HCT116 (cell line): ENCODE data around the gene HOXD10. TPM values are rescaled to one million over a fixed set of nuclear protein-coding genes. Genes with fewer than 3 reads are reported as not detected.

Source experiments
- ATAC-seq: fragments of 200-7000 bp; cut with Tn5 transposase; 2 replicates; pipeline ENCODE4 v1.9.1; 2020; ENCODE audit warnings: mild to moderate bottlenecking, moderate library complexity
- BruUV-seq: library from RNA; stranded (reverse); fragments of 400-500 nt; replicated peaks from 2 replicates; lab custom pipeline; 2021; lab: Mats Ljungman, UMichigan
- CTCF ChIA-PET: fragments of 300-600 bp; sonication (Branson Sonifier 250); formaldehyde crosslinking; loops from one replicate; lab custom pipeline; 2021; ENCODE audit warnings: antibody characterized with exemption; lab: Charles Lee
- POLR2A ChIA-PET: fragments of 300-600, 350-600 bp; sonication (Branson Sonifier 250); formaldehyde crosslinking; loops from one replicate; lab custom pipeline; 2021; ENCODE audit warnings: antibody characterized with exemption; lab: Charles Lee
- RAD21 ChIA-PET, 2 experiments: fragments of 300-600 bp; sonication (Branson Sonifier 250); formaldehyde crosslinking; loops; one replicate each; lab custom pipeline; 2023; ENCODE audit warnings: low total read pairs in 2 of 2; ENCODE audit not compliant: uncharacterized antibody in 2 of 2, unreplicated experiment in 2 of 2, low non-redundant PET in 1 of 2; lab: Charles Lee
- DNase-seq: peaks from one replicate; pipeline ENCODE4 v3.0.0-alpha.2; 2010; ENCODE audit warnings: low read depth, low spot score
- H2AFZ ChIP-seq: fragments of 200-600 bp; shearing (Covaris generic), sonication (generic); 2 replicates; pipeline ENCODE4 v1.6.1; 2017; ENCODE audit warnings: low read depth, mixed run types, mixed read lengths, antibody characterized with exemption, low read length; ENCODE audit not compliant: poor library complexity, severe bottlenecking
- H3K27ac ChIP-seq: 2 replicates; pipeline ENCODE4 v1.5.1; 2012; ENCODE audit warnings: low read depth, low read length
- H3K27me3 ChIP-seq: fragments of 200-600 bp; sonication (generic); 2 replicates; pipeline ENCODE4 v1.6.1; 2016; ENCODE audit warnings: mixed run types, low read length, mixed read lengths; ENCODE audit not compliant: insufficient read depth
- H3K36me3 ChIP-seq, 2 experiments: fragments of 200-500 bp in 1 of 2; fragments of 200-600 bp in 1 of 2; sonication (Bioruptor generic) in 1 of 2; sonication (generic) in 1 of 2; 2 replicates each; pipeline versions ENCODE4 v1.5.1 to v1.6.1; 2014 to 2016; ENCODE audit warnings: low read length in 2 of 2, inconsistent platforms in 1 of 2, mixed read lengths in 1 of 2, mixed run types in 1 of 2; ENCODE audit not compliant: insufficient read depth in 2 of 2, control insufficient read depth in 1 of 2
- H3K4me1 ChIP-seq, 2 experiments: fragments of 200-600 bp in 1 of 2; sonication (generic) in 1 of 2; 2 replicates each; pipeline versions ENCODE4 v1.5.1 to v1.6.1; 2012 to 2017; ENCODE audit warnings: low read length in 2 of 2, inconsistent platforms in 1 of 2, mild to moderate bottlenecking in 1 of 2, mixed read lengths in 1 of 2, mixed run types in 1 of 2, moderate library complexity in 1 of 2; ENCODE audit not compliant: insufficient read depth in 2 of 2, control insufficient read depth in 1 of 2
- H3K4me2 ChIP-seq: fragments of 200-600 bp; sonication (generic); 2 replicates; pipeline ENCODE4 v1.6.1; 2017; ENCODE audit warnings: mixed run types, low read length, mixed read lengths
- H3K4me3 ChIP-seq, 2 experiments: fragments of 200-600 bp in 1 of 2; sonication (generic) in 1 of 2; replicated peaks in 1 of 2; 2 replicates each; pipeline ENCODE4 v1.5.1; 2011 to 2016; ENCODE audit warnings: low read length in 2 of 2, control low read depth in 1 of 2, low read depth in 1 of 2, mild to moderate bottlenecking in 1 of 2, mixed read lengths in 1 of 2, mixed run types in 1 of 2
- H3K79me2 ChIP-seq: fragments of 200-600 bp; sonication (generic); 2 replicates; pipeline ENCODE4 v1.6.1; 2017; ENCODE audit warnings: mild to moderate bottlenecking, mixed run types, low read length, moderate library complexity, mixed read lengths; ENCODE audit not compliant: insufficient read depth
- H3K9ac ChIP-seq: fragments of 200-600 bp; sonication (generic); 2 replicates; pipeline ENCODE4 v1.6.1; 2016; ENCODE audit warnings: low read length, mixed read lengths
- H3K9me2 ChIP-seq: fragments of 200-600 bp; sonication (generic), shearing (Covaris generic); 2 replicates; pipeline ENCODE4 v1.6.1; 2017; ENCODE audit warnings: mixed run types, mild to moderate bottlenecking, moderate library complexity; ENCODE audit not compliant: insufficient read depth
- H3K9me3 ChIP-seq, 2 experiments: fragments of 200-500 bp in 1 of 2; fragments of 200-600 bp in 1 of 2; sonication (Bioruptor generic) in 1 of 2; sonication (generic) in 1 of 2; 2 replicates each; pipeline ENCODE4 v1.6.1; 2014 to 2017; ENCODE audit warnings: low read length in 2 of 2, mixed read lengths in 2 of 2, inconsistent platforms in 1 of 2, low read depth in 1 of 2, mild to moderate bottlenecking in 1 of 2, mixed run types in 1 of 2, moderate library complexity in 1 of 2; ENCODE audit not compliant: control insufficient read depth in 1 of 2, insufficient read depth in 1 of 2
- H4K20me1 ChIP-seq: fragments of 200-600 bp; sonication (generic), shearing (Covaris generic); 2 replicates; pipeline ENCODE4 v1.6.1; 2017; ENCODE audit warnings: mixed run types, mild to moderate bottlenecking, moderate library complexity; ENCODE audit not compliant: insufficient read depth
- CBX3 ChIP-seq: IDR thresholded peaks from 2 replicates; pipeline ENCODE4 v1.6.1; 2012; ENCODE audit warnings: low read depth
- CEBPB ChIP-seq: IDR thresholded peaks from 2 replicates; pipeline ENCODE4 v1.6.1; 2012; ENCODE audit warnings: low read depth
- FOSL1 ChIP-seq: IDR thresholded peaks from 2 replicates; pipeline ENCODE4 v1.6.1; 2012; ENCODE audit warnings: low read depth
- POLR2A ChIP-seq: IDR thresholded peaks from 2 replicates; pipeline ENCODE4 v1.7.0; 2011; ENCODE audit warnings: borderline replicate concordance; ENCODE audit not compliant: insufficient read depth, insufficient read length; ENCODE audit errors: extremely low read depth
- RAD21 ChIP-seq: IDR thresholded peaks from 2 replicates; pipeline ENCODE4 v1.6.1; 2012; ENCODE audit warnings: low read depth, mild to moderate bottlenecking
- SIN3A ChIP-seq: IDR thresholded peaks from 2 replicates; pipeline ENCODE4 v1.6.1; 2012; ENCODE audit warnings: low read depth
- SP1 ChIP-seq: IDR thresholded peaks from 2 replicates; pipeline ENCODE4 v1.6.1; 2012; ENCODE audit warnings: low read depth
- SRF ChIP-seq: IDR thresholded peaks from 2 replicates; pipeline ENCODE4 v1.6.1; 2012; ENCODE audit warnings: low read depth
- TCF7L2 ChIP-seq: IDR thresholded peaks from 2 replicates; pipeline ENCODE4 v1.7.0; 2011; ENCODE audit warnings: borderline replicate concordance, inconsistent platforms; ENCODE audit not compliant: insufficient read depth, insufficient read length; ENCODE audit errors: extremely low read depth
- YY1 ChIP-seq: IDR thresholded peaks from 2 replicates; pipeline ENCODE4 v1.6.1; 2011; ENCODE audit warnings: low read length, low read depth, moderate library complexity, mild to moderate bottlenecking; ENCODE audit not compliant: insufficient replicate concordance; ENCODE audit errors: extremely low read depth
- ZNF274 ChIP-seq: fragments of 200-500 bp; sonication (Bioruptor generic); IDR thresholded peaks from 2 replicates; pipeline ENCODE4 v1.6.1; 2014; ENCODE audit warnings: mild to moderate bottlenecking, low read depth, low read length, inconsistent platforms
- intact Hi-C: fragments of 100-400 bp; cut with micrococcal nuclease; formaldehyde crosslinking; loops from 2 replicates; pipeline ENCODE4 v1.10.0; 2022
- total RNA-seq: library from RNA; stranded (reverse); gene quantifications from one replicate; pipeline ENCODE4 v1.2.1, GENCODE V29; 2021; ENCODE audit not compliant: unreplicated experiment
- TF ChIP-seq, protein P1 (sequence below), 3 experiments: fragments of 200-600 bp in 1 of 3; sonication (generic) in 1 of 3; IDR thresholded peaks in 2 of 3; conservative IDR thresholded peaks in 1 of 3; 2 replicates each; pipeline ENCODE4 v1.5.1; 2012 to 2017; ENCODE audit warnings: low read depth in 2 of 3, low read length in 2 of 3, antibody characterized with exemption in 1 of 3, borderline replicate concordance in 1 of 3, control low read depth in 1 of 3, mild to moderate bottlenecking in 1 of 3, mixed read lengths in 1 of 3, mixed run types in 1 of 3, moderate library complexity in 1 of 3; ENCODE audit not compliant: insufficient read depth in 1 of 3

Gene HOXD10
- total RNA-seq, 1 experiment from 2014 or later = not detected

DNA sequence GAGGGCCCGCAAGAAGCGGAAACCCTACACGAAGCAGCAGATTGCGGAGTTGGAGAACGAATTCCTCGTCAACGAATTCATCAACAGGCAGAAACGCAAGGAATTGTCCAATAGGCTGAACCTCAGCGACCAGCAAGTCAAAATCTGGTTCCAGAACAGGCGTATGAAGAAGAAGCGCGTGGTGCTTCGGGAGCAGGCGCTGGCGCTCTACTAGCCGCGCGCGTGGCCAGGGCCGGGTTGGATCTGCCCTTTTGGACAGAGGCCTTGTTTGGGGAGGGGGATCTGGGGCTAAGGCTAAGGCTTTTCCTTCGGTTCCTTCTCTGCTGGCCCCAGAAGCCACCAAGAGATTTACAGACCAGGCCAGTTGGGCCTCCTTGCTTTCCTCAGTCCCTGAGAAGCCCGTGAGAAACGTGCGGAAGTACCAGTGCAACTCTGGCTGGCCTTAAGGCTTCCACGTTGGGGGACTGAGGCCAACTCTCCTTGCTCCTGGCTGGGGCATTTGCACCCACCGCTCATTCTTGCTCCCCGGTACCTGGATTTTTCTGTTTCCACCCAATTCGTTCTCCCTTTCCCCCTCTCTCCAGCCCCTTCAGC is 15.9 kb upstream of the HOXD10 start:
- Histone ChIP-seq H3K4me1 (peaks cover 5 to 18% of the 10 kb centered on the region in 2 experiments; a peak in 3 of 4 replicates), H3K36me3 (no peaks in the 10 kb centered on the region), H3K27ac (no peak overlapping the region), H2AFZ (no peak overlapping the region), H3K9me3 (no peaks in the 10 kb centered on the region), H3K9ac (no peak overlapping the region), H3K4me2 (no peak overlapping the region), H3K9me2 (no peaks in the 10 kb centered on the region), H3K79me2 (no peaks in the 10 kb centered on the region), H3K4me3 (no peak overlapping the region), H4K20me1 (no peaks in the 10 kb centered on the region), H3K27me3 (no peaks in the 10 kb centered on the region)
- TF ChIP-seq RAD21 (no peak), YY1 (no peak), ZNF274 (no peak), SP1 (no peak), SIN3A (no peak), SRF (no peak), CEBPB (no peak), CBX3 (no peak), TCF7L2 (no peak), FOSL1 (no peak), POLR2A (no peak)
- TF ChIP-seq, protein P1, sequence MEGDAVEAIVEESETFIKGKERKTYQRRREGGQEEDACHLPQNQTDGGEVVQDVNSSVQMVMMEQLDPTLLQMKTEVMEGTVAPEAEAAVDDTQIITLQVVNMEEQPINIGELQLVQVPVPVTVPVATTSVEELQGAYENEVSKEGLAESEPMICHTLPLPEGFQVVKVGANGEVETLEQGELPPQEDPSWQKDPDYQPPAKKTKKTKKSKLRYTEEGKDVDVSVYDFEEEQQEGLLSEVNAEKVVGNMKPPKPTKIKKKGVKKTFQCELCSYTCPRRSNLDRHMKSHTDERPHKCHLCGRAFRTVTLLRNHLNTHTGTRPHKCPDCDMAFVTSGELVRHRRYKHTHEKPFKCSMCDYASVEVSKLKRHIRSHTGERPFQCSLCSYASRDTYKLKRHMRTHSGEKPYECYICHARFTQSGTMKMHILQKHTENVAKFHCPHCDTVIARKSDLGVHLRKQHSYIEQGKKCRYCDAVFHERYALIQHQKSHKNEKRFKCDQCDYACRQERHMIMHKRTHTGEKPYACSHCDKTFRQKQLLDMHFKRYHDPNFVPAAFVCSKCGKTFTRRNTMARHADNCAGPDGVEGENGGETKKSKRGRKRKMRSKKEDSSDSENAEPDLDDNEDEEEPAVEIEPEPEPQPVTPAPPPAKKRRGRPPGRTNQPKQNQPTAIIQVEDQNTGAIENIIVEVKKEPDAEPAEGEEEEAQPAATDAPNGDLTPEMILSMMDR (IDR thresholded peaks at IDR 0.05 in 2 of 3, conservative IDR thresholded peaks at IDR 0.05 in 1 of 3; ENCODE audit: borderline replicate concordance in 1 of 3, insufficient read depth in 1 of 3, low read depth in 2 of 3, low read length in 2 of 3) = no peak
- ChIA-PET CTCF (no interaction called here), POLR2A (no interaction called here), RAD21 (no interaction called here)
- intact Hi-C loops = no loop called here
- ATAC-seq (no peak), DNase-seq (no peak)
- no TSS peak for BruUV-seq
